OCI-LY7 (cell line): ENCODE measurements around the gene ABL2. TPM values are rescaled to one million over a fixed set of nuclear protein-coding genes. Genes with fewer than 3 reads are reported as not detected.
"Not testable (repeated sequence)": the region's sequence is repeated elsewhere in the genome, so short reads cannot be mapped to it uniquely, and the experiment has no call there.

Experiments used
- BruUV-seq: library from RNA; stranded (reverse); fragments of 400-500 nt; replicated peaks from 2 replicates; lab custom pipeline; 2021; lab: Mats Ljungman, UMichigan
- CTCF ChIA-PET: fragments of 300-600 bp; sonication (Branson Sonifier 250); formaldehyde crosslinking; loops from one replicate; lab custom pipeline; 2022; ENCODE audit warnings: antibody characterized with exemption; ENCODE audit not compliant: unreplicated experiment; lab: Charles Lee
- POLR2A ChIA-PET: fragments of 300-600 bp; sonication (Branson Sonifier 250); formaldehyde crosslinking; loops from one replicate; lab custom pipeline; 2022; ENCODE audit warnings: antibody characterized with exemption; lab: Charles Lee
- DNase-seq: peaks from one replicate; pipeline ENCODE4 v3.0.0-alpha.2; 2015; ENCODE audit warnings: low spot score
- H2AFZ ChIP-seq: fragments of 200-600 bp; sonication (generic), shearing (Covaris generic); 2 replicates; pipeline ENCODE4 v1.6.1; 2014; ENCODE audit warnings: mild to moderate bottlenecking, antibody characterized with exemption, low read length, moderate library complexity
- H3K27ac ChIP-seq: fragments of 200-600 bp; sonication (generic); 2 replicates; pipeline ENCODE4 v1.5.1; 2014; ENCODE audit warnings: mixed run types, low read depth, mild to moderate bottlenecking, moderate library complexity, low read length, inconsistent platforms; ENCODE audit not compliant: poor library complexity, severe bottlenecking
- H3K36me3 ChIP-seq: fragments of 200-600 bp; sonication (generic); 2 replicates; pipeline ENCODE4 v1.6.1; 2014; ENCODE audit warnings: mild to moderate bottlenecking, antibody characterized with exemption, low read length, moderate library complexity, mixed read lengths; ENCODE audit not compliant: insufficient read depth
- H3K4me1 ChIP-seq: fragments of 200-600 bp; sonication (generic); 2 replicates; pipeline ENCODE4 v1.5.1; 2014; ENCODE audit warnings: mild to moderate bottlenecking, low read length; ENCODE audit not compliant: insufficient read depth, poor library complexity, severe bottlenecking
- H3K4me2 ChIP-seq: fragments of 200-600 bp; sonication (generic); 2 replicates; pipeline ENCODE4 v1.6.1; 2014; ENCODE audit warnings: mild to moderate bottlenecking, low read length
- H3K4me3 ChIP-seq: fragments of 200-600 bp; sonication (generic); 2 replicates; pipeline ENCODE4 v1.5.1; 2014; ENCODE audit warnings: mild to moderate bottlenecking, low read depth, low read length; ENCODE audit not compliant: poor library complexity, severe bottlenecking
- H3K79me2 ChIP-seq: fragments of 200-600 bp; sonication (generic); 2 replicates; pipeline ENCODE4 v1.6.1; 2016; ENCODE audit warnings: low read depth, mild to moderate bottlenecking, low read length, moderate library complexity, mixed read lengths; ENCODE audit not compliant: insufficient read depth
- H3K9me2 ChIP-seq: fragments of 200-600 bp; sonication (generic); 2 replicates; pipeline ENCODE4 v1.6.1; 2016; ENCODE audit warnings: mild to moderate bottlenecking, low read length, mixed read lengths; ENCODE audit not compliant: insufficient read depth
- H3K9me3 ChIP-seq: fragments of 200-600 bp; sonication (generic); 2 replicates; pipeline ENCODE4 v1.6.1; 2014; ENCODE audit warnings: mild to moderate bottlenecking, mixed run types, low read length, mixed read lengths
- H4K20me1 ChIP-seq: fragments of 200-600 bp; sonication (generic); 2 replicates; pipeline ENCODE4 v1.6.1; 2014; ENCODE audit warnings: mild to moderate bottlenecking, antibody characterized with exemption, low read length, moderate library complexity, mixed read lengths; ENCODE audit not compliant: insufficient read depth
- CTCF ChIP-seq: fragments of 200-600 bp; sonication (generic); conservative IDR thresholded peaks from 2 replicates; pipeline ENCODE4 v1.5.1; 2014; ENCODE audit warnings: mild to moderate bottlenecking, antibody characterized with exemption, low read length, moderate library complexity, mixed read lengths
- EZH2phosphoT487 ChIP-seq: fragments of 200-600 bp; sonication (generic); IDR thresholded peaks from 2 replicates; pipeline ENCODE4 v1.6.1; 2018; ENCODE audit warnings: low read depth, borderline replicate concordance, mild to moderate bottlenecking, mixed run types, antibody characterized with exemption, low read length, moderate library complexity, mixed read lengths
- intact Hi-C: fragments of 100-400 bp; cut with micrococcal nuclease; formaldehyde crosslinking; loops from one replicate; pipeline ENCODE4 v1.10.0; 2022; ENCODE audit not compliant: unreplicated experiment
- total RNA-seq, 2 experiments: library from RNA; depleted of rRNA in 1 of 2; stranded (reverse); fragments of >200 nt in 1 of 2; shearing (Covaris generic) in 1 of 2; gene quantifications; 2 replicates each; pipeline ENCODE4 v1.2.3, GENCODE V29; 2014 to 2022

The ABL2 gene
- total RNA-seq, 2 experiments from 2014 or later = 7.3 to 14.9 TPM

GRCh38 chr1:179228783-179229213 lies 679 bp downstream of the ABL2 start:
- POLR2A ChIA-PET = interaction anchor here (0.6 kb wide), 1 partner anchor 683 kb away, joined by 3 read pairs; no protein-coding TSS in a partner anchor

GRCh38 chr1:179226738-179227137 lies 2.7 kb downstream of the ABL2 start:
- TSS peak; percentile 64 for BruUV-seq
- no peaks in the 10 kb centered on the region for H4K20me1 ChIP-seq
- no peak for DNase-seq
- intact Hi-C loops = no loop called here
- H3K36me3 ChIP-seq = peaks cover 21% of the 10 kb centered on the region
- H3K4me2 ChIP-seq = no peak overlapping the region
- H3K79me2 ChIP-seq = peaks cover 45% of the 10 kb centered on the region
- H3K27ac ChIP-seq = no peak overlapping the region
- POLR2A ChIA-PET = interaction anchor here (1.0 to 1.5 kb wide), 2 partner anchors 23 to 98 kb away, joined by 3 to 5 read pairs; no protein-coding TSS in a partner anchor
- H3K9me3 ChIP-seq = no peaks in the 10 kb centered on the region
- peaks cover 20% of the 10 kb centered on the region for H3K4me1 ChIP-seq
- TF ChIP-seq CTCF (no peak), EZH2phosphoT487 (no peak)
- no peak overlapping the region for H3K4me3 ChIP-seq
- CTCF ChIA-PET = no interaction called here
- no peak overlapping the region for H2AFZ ChIP-seq
- H3K9me2 ChIP-seq = no peaks in the 10 kb centered on the region

More at GRCh38 chr1:179228783-179229213, 679 bp downstream of the ABL2 start:
- intact Hi-C loops = no loop called here
- Histone ChIP-seq H4K20me1 (no peaks in the 10 kb centered on the region), H2AFZ (no peak overlapping the region), H3K79me2 (peaks cover 36% of the 10 kb centered on the region), H3K4me1 (peaks cover 20% of the 10 kb centered on the region), H3K9me3 (no peaks in the 10 kb centered on the region), H3K4me2 (peak overlapping the region; percentile 84), H3K9me2 (no peaks in the 10 kb centered on the region), H3K36me3 (peaks cover 15% of the 10 kb centered on the region), H3K27ac (peak overlapping the region; percentile 15), H3K4me3 (peak overlapping the region; percentile 93)
- BruUV-seq = no TSS peak
- TF ChIP-seq EZH2phosphoT487 = no peak
- TF ChIP-seq CTCF = no peak
- CTCF ChIA-PET = no interaction called here
- DNase-seq = no peak

GRCh38 chr1:179224466-179224865 lies 5.0 kb downstream of the ABL2 start:
- DNase-seq, H3K4me2 ChIP-seq, H2AFZ ChIP-seq, H3K4me1 ChIP-seq, H4K20me1 ChIP-seq, H3K9me2 ChIP-seq, H3K27ac ChIP-seq, intact Hi-C loops, BruUV-seq, H3K9me3 ChIP-seq, H3K4me3 ChIP-seq: not testable (repeated sequence)
- ChIA-PET CTCF (interaction anchor here (0.6 kb wide), 1 partner anchor 17 kb away, joined by 3 read pairs; no protein-coding TSS in a partner anchor), POLR2A (interaction anchor here (0.6 to 0.8 kb wide), 3 partner anchors 13 to 659 kb away, joined by 3 to 6 read pairs (median 4); no protein-coding TSS in a partner anchor)
- peaks cover 22% of the 10 kb centered on the region for H3K36me3 ChIP-seq
- peaks cover 45% of the 10 kb centered on the region for H3K79me2 ChIP-seq

- POLR2A ChIA-PET, DNase-seq, intact Hi-C loops, BruUV-seq, H3K9me3 ChIP-seq, H3K4me2 ChIP-seq, H2AFZ ChIP-seq, H3K4me1 ChIP-seq, H4K20me1 ChIP-seq, H3K27ac ChIP-seq, H3K9me2 ChIP-seq, H3K4me3 ChIP-seq, CTCF ChIA-PET: not testable (repeated sequence)
- Histone ChIP-seq H3K36me3 (peaks cover 49% of the 10 kb centered on the region), H3K79me2 (peaks cover 31% of the 10 kb centered on the region)
Measured at GRCh38 chr1:179221121-179221520, 8.4 kb downstream of the ABL2 start.
